Activated naive CD4-positive, alpha-beta T cell treated with anti-CD3 and anti-CD28 coated beads, Interleukin-2, amount 10 ng/mL, durations not matched to agents 7 days and 5 days (primary cell): ENCODE measurements around the gene SELENOV.
A peak's percentile ranks its signal among the peaks of the same experiment; 100 is the strongest.

Source experiments
- CTCF ChIA-PET: fragments of 350-600 bp; sonication (Branson Sonifier 250); formaldehyde crosslinking; loops from one replicate; lab custom pipeline; 2021; ENCODE audit warnings: antibody characterized with exemption; lab: Charles Lee
- DNase-seq: peaks from one replicate; pipeline ENCODE4 v3.0.0-alpha.2; 2020
- H3K27ac Mint-ChIP-seq: one replicate; pipeline ENCODE4 v1.8.0; 2021; ENCODE audit warnings: mild to moderate bottlenecking, moderate library complexity, mixed read lengths
- H3K27me3 Mint-ChIP-seq: one replicate; pipeline ENCODE4 v1.8.0; 2021; ENCODE audit warnings: mild to moderate bottlenecking, mixed read lengths
- H3K36me3 Mint-ChIP-seq: one replicate; pipeline ENCODE4 v1.8.0; 2021; ENCODE audit warnings: mixed read lengths
- H3K4me1 Mint-ChIP-seq: one replicate; pipeline ENCODE4 v1.8.0; 2021; ENCODE audit warnings: mixed read lengths
- H3K4me3 Mint-ChIP-seq: one replicate; pipeline ENCODE4 v1.8.0; 2021; ENCODE audit warnings: mild to moderate bottlenecking, moderate library complexity, mixed read lengths
- H3K9me3 Mint-ChIP-seq: one replicate; pipeline ENCODE4 v1.8.0; 2021; ENCODE audit warnings: mixed read lengths

SELENOV gene

DNA sequence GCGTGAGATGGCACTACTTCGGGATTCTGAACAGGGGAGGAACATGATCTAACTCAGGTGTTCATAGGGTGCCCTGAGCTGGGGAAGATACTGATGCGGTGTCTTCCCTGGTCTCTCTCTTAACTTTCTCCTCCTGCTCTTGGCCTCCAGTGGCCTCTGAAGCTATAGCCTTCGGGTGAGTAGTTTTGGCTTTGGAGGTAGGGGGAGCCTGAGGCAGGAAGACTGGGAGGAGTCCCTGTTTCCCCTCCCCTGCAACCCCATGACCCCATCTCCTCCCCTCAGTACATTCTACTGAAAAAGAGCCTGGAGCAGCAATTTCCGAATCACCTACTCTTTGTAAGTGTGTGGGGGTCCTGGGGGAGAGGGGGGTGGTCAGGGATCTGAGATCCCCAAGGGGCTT lies 3.5 kb downstream of the SELENOV start:
- CTCF ChIA-PET: interaction anchor here (0.5 to 1.6 kb wide), 2 partner anchors 16 to 518 kb away, joined by 3 to 4 read pairs; no protein-coding TSS in a partner anchor
- H3K9me3 Mint-ChIP-seq: no peaks in the 10 kb centered on the region

GRCh38 chr19:39518975-39519374 lies 4.0 kb downstream of the SELENOV start:
- Mint-ChIP-seq H3K9me3 (no peaks in the 10 kb centered on the region), H3K4me1 (peaks cover 10% of the 10 kb centered on the region), H3K27me3 (peaks cover 60% of the 10 kb centered on the region), H3K4me3 (no peak overlapping the region), H3K27ac (no peak overlapping the region), H3K36me3 (peaks cover 5% of the 10 kb centered on the region)
- DNase-seq: no peak
- CTCF ChIA-PET: interaction anchor here (1.6 kb wide), 1 partner anchor 16 kb away, joined by 4 read pairs; no protein-coding TSS in a partner anchor

More for the DNA sequence above, 3.5 kb downstream of the SELENOV start:
- Mint-ChIP-seq H3K4me1 (peaks cover 10% of the 10 kb centered on the region), H3K36me3 (peaks cover 5% of the 10 kb centered on the region), H3K4me3 (no peak overlapping the region), H3K27ac (no peak overlapping the region), H3K27me3 (peaks cover 65% of the 10 kb centered on the region)
- DNase-seq: no peak

DNA sequence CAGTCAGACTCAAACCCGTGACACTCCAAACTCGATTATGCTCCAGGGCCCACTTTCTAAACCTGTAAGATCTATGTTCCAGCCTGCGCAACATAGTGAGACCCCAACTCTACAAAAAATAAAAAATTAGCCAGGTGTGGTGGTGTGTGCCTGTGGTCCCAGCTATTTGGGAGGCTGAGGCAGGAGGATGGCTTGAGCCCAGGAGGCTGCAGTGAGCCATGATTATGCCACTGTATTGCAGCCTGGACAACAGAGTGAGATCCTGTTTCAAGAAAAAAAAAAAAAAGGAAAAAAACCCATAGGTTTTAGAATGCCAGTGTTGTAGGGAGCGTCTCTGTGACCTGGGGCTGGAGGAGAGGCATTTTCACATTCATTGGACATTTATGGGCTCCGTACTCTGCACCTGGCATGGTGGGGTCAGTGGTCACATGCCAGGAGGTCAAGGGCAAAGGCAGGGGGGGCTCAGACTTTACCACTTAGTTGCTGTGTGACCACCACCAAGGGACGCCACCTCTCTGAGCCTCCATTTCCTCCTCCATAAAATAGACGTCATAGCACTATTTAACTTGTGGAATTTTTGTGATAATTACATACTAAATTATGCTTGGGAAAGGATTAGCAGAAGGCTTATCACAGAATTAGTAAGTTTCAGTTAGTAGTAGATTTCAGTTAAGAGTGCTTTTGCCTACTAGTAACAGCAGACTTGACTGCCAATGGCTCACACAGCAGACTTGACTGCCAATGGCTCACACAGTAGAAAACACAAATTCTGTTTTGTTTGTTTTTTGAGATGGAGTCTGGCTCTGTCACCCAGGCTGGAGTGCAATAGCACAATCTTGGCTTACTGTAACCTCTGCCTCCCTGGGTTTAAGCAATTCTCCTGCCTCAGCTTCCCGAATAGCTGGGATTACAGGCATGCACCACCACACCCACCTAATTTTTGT lies 5.9 kb downstream of the SELENOV start:
- Mint-ChIP-seq H3K27ac (no peak overlapping the region), H3K4me3 (no peak overlapping the region), H3K27me3 (peaks cover 42% of the 10 kb centered on the region), H3K4me1 (peaks cover 5% of the 10 kb centered on the region), H3K9me3 (no peaks in the 10 kb centered on the region), H3K36me3 (peaks cover 6% of the 10 kb centered on the region)
- CTCF ChIA-PET: interaction anchor here (0.7 kb wide), 1 partner anchor 18 kb away, joined by 3 read pairs; no protein-coding TSS in a partner anchor
- no peak for DNase-seq

GRCh38 chr19:39524495-39524894 lies 9.6 kb downstream of the SELENOV start:
- Mint-ChIP-seq H3K4me1 (peaks cover 3% of the 10 kb centered on the region), H3K27ac (no peak overlapping the region), H3K4me3 (no peak overlapping the region), H3K27me3 (peaks cover 5% of the 10 kb centered on the region), H3K36me3 (peaks cover 7% of the 10 kb centered on the region), H3K9me3 (no peaks in the 10 kb centered on the region)
- no peak for DNase-seq
- CTCF ChIA-PET: interaction anchor here (0.8 to 1.2 kb wide), 2 partner anchors 26 to 103 kb away, joined by 3 to 5 read pairs; partner anchors contain the start of gene DLL3

DNA sequence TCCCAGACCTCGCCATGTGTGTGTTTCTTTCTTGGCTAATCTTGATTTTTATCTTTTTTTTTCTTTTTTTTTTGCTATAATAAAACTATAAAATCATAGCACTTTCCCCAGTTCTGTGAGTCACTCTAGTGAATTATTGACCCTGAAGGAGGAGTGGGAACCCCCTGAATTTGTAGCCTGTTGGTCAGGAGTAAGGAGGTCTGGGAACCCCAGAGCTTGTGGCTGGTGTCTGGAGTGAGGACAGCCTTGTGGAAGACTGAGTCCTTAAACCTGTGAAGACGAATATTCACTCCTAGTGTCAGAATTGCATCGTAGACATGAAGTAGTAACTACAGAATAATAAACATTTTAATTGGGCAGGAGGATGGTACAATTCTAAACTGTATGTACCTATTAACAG lies 10.3 kb downstream of the SELENOV start:
- Mint-ChIP-seq H3K9me3 (no peaks in the 10 kb centered on the region), H3K4me3 (no peak overlapping the region), H3K27ac (no peak overlapping the region), H3K36me3 (peaks cover 7% of the 10 kb centered on the region), H3K27me3 (peaks cover 3% of the 10 kb centered on the region), H3K4me1 (peaks cover 3% of the 10 kb centered on the region)
- no peak for DNase-seq
- CTCF ChIA-PET: interaction anchor here (0.6 to 1.2 kb wide), 5 partner anchors 19 to 359 kb away, joined by 3 to 5 read pairs (median 3); partner anchors contain the start of gene DLL3

DNA sequence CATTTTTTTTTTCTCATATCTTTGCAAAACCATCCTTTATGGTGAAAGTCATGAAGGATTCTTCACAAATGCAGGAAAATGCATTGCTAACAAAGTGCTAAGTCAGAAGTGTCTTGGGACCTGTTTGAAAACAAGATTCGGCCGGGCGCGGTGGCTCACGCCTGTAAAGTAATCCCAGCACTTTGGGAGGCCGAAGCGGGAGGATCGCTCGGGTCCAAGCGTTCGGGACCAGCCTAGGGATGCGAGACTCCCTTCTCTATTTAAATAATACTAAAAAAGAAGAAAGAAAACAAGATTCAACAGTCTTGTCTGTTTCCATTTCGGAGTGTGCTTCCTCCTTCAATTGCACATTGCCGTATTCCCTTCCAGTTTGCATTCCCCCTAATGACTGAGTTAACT lies 16.9 kb downstream of the SELENOV start:
- peaks cover 27% of the 10 kb centered on the region for H3K4me1 Mint-ChIP-seq
- peaks cover 8% of the 10 kb centered on the region for H3K36me3 Mint-ChIP-seq
- DNase-seq: no peak
- H3K4me3 Mint-ChIP-seq: peak overlapping the region; percentile 89
- CTCF ChIA-PET: interaction anchor here (0.8 to 3.5 kb wide), 9 partner anchors 23 to 134 kb away, joined by 3 to 53 read pairs (median 5); partner anchors contain the start of gene RPS16
- H3K27me3 Mint-ChIP-seq: no peaks in the 10 kb centered on the region
- H3K9me3 Mint-ChIP-seq: no peaks in the 10 kb centered on the region
- H3K27ac Mint-ChIP-seq: peak overlapping the region; percentile 64

GRCh38 chr19:39532233-39533002 lies 17.5 kb downstream of the SELENOV start, which contains the start of gene EID2B:
Gene EID2B, minus strand, starts transcription at chr19:39532852. Its CDS starts 50 bp downstream, at chr19:39532802.
- peak within 1 kb of the TSS; percentile 78 for H3K27ac Mint-ChIP-seq
- no peaks in the 10 kb centered on the region for H3K9me3 Mint-ChIP-seq
- H3K36me3 Mint-ChIP-seq: peaks cover 10% of the 10 kb centered on the region
- H3K4me3 Mint-ChIP-seq: peak within 1 kb of the TSS; percentile 89
- DNase-seq: peak; percentile 96
- peaks cover 29% of the 10 kb centered on the region for H3K4me1 Mint-ChIP-seq
- no peaks in the 10 kb centered on the region for H3K27me3 Mint-ChIP-seq
- CTCF ChIA-PET: interaction anchor here (0.7 to 3.5 kb wide), 15 partner anchors 13 to 140 kb away, joined by 3 to 53 read pairs (median 5); partner anchors contain the start of gene RPS16

DNA sequence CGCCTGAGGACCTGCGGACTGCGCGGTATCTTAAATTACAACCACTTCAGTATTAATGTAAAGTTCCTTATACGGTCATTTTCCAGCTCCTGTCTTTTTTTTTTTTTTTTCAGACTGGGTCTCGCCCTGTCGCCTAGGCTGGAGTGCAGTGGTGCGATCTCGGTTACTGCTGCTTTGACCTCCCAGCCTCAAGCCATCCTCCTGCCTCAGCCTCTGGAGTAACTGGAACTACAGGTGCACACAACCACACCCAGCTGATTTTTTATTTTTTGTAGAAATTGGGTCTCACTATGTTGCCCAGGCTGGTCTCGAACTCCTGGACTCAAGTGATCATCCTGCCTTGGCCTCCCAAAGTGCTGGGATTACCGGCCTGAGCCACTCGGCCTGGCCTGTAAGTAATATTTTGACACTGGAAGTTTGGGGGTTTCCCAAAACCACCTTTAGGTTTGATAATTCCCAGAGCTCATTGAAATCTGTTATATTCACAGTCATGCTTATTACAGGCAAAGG lies 18.1 kb downstream of the SELENOV start:
- Mint-ChIP-seq H3K4me3 (peak overlapping the region; percentile 89), H3K27me3 (no peaks in the 10 kb centered on the region), H3K4me1 (peaks cover 36% of the 10 kb centered on the region), H3K9me3 (no peaks in the 10 kb centered on the region), H3K27ac (peak overlapping the region; percentile 78), H3K36me3 (peaks cover 13% of the 10 kb centered on the region)
- CTCF ChIA-PET: interaction anchor here (0.7 to 3.5 kb wide), 12 partner anchors 12 to 143 kb away, joined by 3 to 53 read pairs (median 5); no protein-coding TSS in a partner anchor
- no peak for DNase-seq

DNA sequence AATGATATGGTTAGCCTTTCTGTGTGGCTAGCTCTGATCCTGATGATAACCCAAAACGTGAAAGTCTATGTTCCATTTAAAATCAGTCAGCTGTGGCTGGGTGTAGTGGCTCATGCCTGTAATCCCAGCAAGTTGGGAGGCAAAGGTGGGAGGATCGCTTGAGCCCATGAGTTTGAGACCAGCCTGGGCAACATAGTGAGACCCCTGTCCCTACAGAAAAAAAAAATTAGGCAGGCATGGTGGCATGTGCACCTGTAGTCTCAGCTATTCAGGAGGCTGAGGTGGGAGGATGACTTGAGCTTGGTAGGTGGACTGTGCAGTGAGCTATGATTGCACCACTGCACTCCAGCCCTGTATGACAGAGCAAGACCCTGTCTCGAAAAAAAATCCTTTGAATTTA lies 18.9 kb downstream of the SELENOV start:
- Mint-ChIP-seq H3K9me3 (no peaks in the 10 kb centered on the region), H3K4me1 (peaks cover 39% of the 10 kb centered on the region), H3K27ac (no peak overlapping the region), H3K27me3 (no peaks in the 10 kb centered on the region), H3K36me3 (peaks cover 13% of the 10 kb centered on the region), H3K4me3 (no peak overlapping the region)
- DNase-seq: no peak
- CTCF ChIA-PET: interaction anchor here (0.7 to 3.5 kb wide), 12 partner anchors 20 to 142 kb away, joined by 3 to 53 read pairs (median 4); no protein-coding TSS in a partner anchor

DNA sequence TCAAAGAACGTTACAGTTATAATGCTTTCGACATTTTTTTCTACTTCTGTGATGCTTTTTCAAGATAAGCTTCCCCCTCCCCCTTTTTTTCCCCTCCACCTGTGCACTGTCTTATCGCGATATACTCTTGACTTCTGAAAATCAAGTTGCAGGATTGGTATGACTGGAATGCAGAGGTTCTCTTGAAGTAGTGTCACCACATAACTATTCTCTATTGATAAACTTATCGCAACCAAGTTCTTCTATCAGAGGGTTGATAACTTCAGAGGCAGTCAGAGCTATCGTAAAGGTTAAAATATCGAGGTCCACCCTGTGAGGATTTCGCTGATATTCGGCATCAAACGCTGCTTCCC lies 24.2 kb downstream of the SELENOV start:
- Mint-ChIP-seq H3K36me3 (peaks cover 14% of the 10 kb centered on the region), H3K27me3 (no peaks in the 10 kb centered on the region), H3K27ac (peak overlapping the region; percentile 87), H3K9me3 (no peaks in the 10 kb centered on the region), H3K4me3 (peak overlapping the region; percentile 83), H3K4me1 (peaks cover 59% of the 10 kb centered on the region)
- CTCF ChIA-PET: interaction anchor here (1.1 kb wide), 1 partner anchor 98 kb away, joined by 6 read pairs; no protein-coding TSS in a partner anchor
- no peak for DNase-seq

- peaks cover 64% of the 10 kb centered on the region for H3K4me1 Mint-ChIP-seq
- CTCF ChIA-PET: interaction anchor here (1.1 to 1.5 kb wide), 2 partner anchors 99 kb away, joined by 6 to 7 read pairs; no protein-coding TSS in a partner anchor
- H3K27ac Mint-ChIP-seq: peak within 1 kb of the TSS; percentile 92
- H3K27me3 Mint-ChIP-seq: no peaks in the 10 kb centered on the region
- peaks cover 14% of the 10 kb centered on the region for H3K36me3 Mint-ChIP-seq
- DNase-seq: peak; percentile 95
- no peaks in the 10 kb centered on the region for H3K9me3 Mint-ChIP-seq
- H3K4me3 Mint-ChIP-seq: peak within 1 kb of the TSS; percentile 94
These were observed 24.8 kb downstream of the SELENOV start, which contains the start of gene EID2 for GRCh38 chr19:39539518-39540332. Gene EID2, minus strand, starts transcription at chr19:39540161. Its CDS starts 82 bp downstream, at chr19:39540079.

DNA sequence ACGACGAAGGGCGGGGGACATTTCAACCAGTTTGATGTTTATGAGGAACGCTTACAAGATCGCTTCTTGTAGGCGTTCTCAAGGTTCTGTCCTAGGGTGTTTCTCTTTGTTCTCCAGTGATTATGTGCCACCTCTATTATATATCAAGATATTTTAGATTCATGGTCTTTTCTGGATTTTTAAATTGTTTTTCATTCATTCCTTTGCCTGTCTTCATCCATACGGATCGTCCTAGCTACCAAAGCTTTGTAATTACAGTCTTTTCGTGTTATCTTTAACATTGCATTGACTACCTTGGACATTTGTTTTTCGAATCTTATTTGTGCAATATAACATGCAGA lies 25.4 kb downstream of the SELENOV start:
- Mint-ChIP-seq H3K36me3 (peaks cover 14% of the 10 kb centered on the region), H3K9me3 (no peaks in the 10 kb centered on the region), H3K27me3 (no peaks in the 10 kb centered on the region), H3K27ac (peak overlapping the region; percentile 92), H3K4me1 (peaks cover 70% of the 10 kb centered on the region), H3K4me3 (peak overlapping the region; percentile 94)
- CTCF ChIA-PET: interaction anchor here (1.5 kb wide), 1 partner anchor 99 kb away, joined by 7 read pairs; no protein-coding TSS in a partner anchor
- DNase-seq: no peak
